Measurements from ENCODE around the gene FAM8A1. TPM values are rescaled to one million over a fixed set of nuclear protein-coding genes. Genes with fewer than 3 reads are reported as not detected.

FAM8A1 gene
- polyA plus RNA-seq, 1 donor = 25.5 TPM

Other genes starting within 250 kb of the FAM8A1 start
- gene CAP2, start 206.7 kb upstream of the FAM8A1 start, polyA plus RNA-seq (ENCODE audit: insufficient read length) = 213 TPM
- 27.8 TPM for gene NUP153, start 106.6 kb downstream of the FAM8A1 start, polyA plus RNA-seq (ENCODE audit: insufficient read length)